Chondrocyte (in vitro differentiated cells): Measurements from ENCODE around the gene CNDP2. TPM values are rescaled to one million over a fixed set of nuclear protein-coding genes. Genes with fewer than 3 reads are reported as not detected.
"Not testable (repeated sequence)": the region's sequence is repeated elsewhere in the genome, so short reads cannot be mapped to it uniquely, and the experiment has no call there.

Experiments used
- DNase-seq: peaks from one replicate; pipeline ENCODE4 v3.0.0; 2021; ENCODE audit warnings: mixed read lengths, low spot score
- H3K27ac Mint-ChIP-seq: one replicate; pipeline ENCODE4 v1.8.0; 2021; ENCODE audit warnings: mild to moderate bottlenecking, moderate library complexity, mixed read lengths; ENCODE audit not compliant: unreplicated experiment
- H3K27me3 Mint-ChIP-seq: 2 replicates; pipeline ENCODE4 v1.8.0; 2021; ENCODE audit warnings: low read depth, mixed read lengths
- H3K36me3 Mint-ChIP-seq: 2 replicates; pipeline ENCODE4 v1.8.0; 2021; ENCODE audit warnings: low read depth, mixed read lengths
- H3K4me1 Mint-ChIP-seq: 2 replicates; pipeline ENCODE4 v1.8.0; 2021; ENCODE audit warnings: low read depth, mild to moderate bottlenecking, mixed read lengths
- H3K4me3 Mint-ChIP-seq: one replicate; pipeline ENCODE4 v1.8.0; 2021; ENCODE audit warnings: mild to moderate bottlenecking, moderate library complexity, mixed read lengths; ENCODE audit not compliant: unreplicated experiment
- H3K9me3 Mint-ChIP-seq: 2 replicates; pipeline ENCODE4 v1.8.0; 2021; ENCODE audit warnings: low read depth, mixed read lengths
- total RNA-seq: library from RNA; stranded (reverse); gene quantifications from 3 replicates; pipeline ENCODE4 v1.2.1, GENCODE V29; 2021
- TF ChIP-seq, protein P1 (sequence below): fragments of 200-600 bp; sonication (generic); IDR thresholded peaks from 2 replicates; pipeline ENCODE4 v1.5.0; 2021; ENCODE audit warnings: antibody characterized with exemption, mild to moderate bottlenecking, moderate library complexity

The CNDP2 gene
- total RNA-seq, 1 donor from 2014 or later = 58.6 TPM

DNA sequence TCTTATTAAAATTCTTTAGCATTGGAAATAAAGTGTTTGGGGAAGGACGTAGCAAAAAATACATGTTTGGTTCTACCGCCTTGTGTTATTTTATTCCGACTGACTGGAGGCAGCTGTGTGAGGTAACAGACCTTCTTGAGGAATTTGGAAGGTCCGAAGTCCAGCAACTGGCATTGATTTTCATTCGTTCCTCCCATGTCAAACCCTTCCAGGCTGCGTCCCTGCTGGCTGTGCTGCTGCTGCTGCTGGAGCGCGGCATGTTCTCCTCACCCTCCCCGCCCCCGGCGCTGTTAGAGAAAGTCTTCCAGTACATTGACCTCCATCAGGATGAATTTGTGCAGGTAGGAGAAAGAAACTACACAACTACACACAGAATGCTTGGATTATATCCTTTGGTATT, 60.0 kb downstream of the CNDP2 start:
- peaks cover 29% of the 10 kb centered on the region for H3K27me3 Mint-ChIP-seq
- H3K27ac Mint-ChIP-seq = no peak overlapping the region
- DNase-seq = no peak
- no peak overlapping the region for H3K4me3 Mint-ChIP-seq
- H3K4me1 Mint-ChIP-seq = no peaks in the 10 kb centered on the region
- no peaks in the 10 kb centered on the region for H3K36me3 Mint-ChIP-seq
- no peaks in the 10 kb centered on the region for H3K9me3 Mint-ChIP-seq
- TF ChIP-seq, protein P1, sequence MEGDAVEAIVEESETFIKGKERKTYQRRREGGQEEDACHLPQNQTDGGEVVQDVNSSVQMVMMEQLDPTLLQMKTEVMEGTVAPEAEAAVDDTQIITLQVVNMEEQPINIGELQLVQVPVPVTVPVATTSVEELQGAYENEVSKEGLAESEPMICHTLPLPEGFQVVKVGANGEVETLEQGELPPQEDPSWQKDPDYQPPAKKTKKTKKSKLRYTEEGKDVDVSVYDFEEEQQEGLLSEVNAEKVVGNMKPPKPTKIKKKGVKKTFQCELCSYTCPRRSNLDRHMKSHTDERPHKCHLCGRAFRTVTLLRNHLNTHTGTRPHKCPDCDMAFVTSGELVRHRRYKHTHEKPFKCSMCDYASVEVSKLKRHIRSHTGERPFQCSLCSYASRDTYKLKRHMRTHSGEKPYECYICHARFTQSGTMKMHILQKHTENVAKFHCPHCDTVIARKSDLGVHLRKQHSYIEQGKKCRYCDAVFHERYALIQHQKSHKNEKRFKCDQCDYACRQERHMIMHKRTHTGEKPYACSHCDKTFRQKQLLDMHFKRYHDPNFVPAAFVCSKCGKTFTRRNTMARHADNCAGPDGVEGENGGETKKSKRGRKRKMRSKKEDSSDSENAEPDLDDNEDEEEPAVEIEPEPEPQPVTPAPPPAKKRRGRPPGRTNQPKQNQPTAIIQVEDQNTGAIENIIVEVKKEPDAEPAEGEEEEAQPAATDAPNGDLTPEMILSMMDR = no peak

DNA sequence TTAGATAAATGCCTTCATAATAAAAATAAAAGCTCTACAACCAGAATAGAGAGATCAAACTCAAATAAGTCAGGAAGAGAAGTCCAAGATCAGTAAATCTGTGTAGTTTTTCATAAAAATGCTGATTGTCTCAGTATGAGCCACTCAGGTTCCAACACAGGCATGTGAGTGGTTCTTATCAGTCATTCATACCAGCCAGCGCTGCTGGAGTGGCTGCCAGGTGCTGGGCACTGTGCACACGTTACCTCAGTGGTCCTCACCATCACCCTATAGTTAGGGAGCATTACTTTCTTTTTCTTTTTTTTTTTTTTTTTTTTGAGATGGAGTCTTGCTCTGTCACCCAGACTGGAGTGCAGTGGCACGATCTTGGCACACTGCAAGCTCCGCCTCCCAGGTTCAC, 61.9 kb downstream of the CNDP2 start:
- H3K4me3 Mint-ChIP-seq = no peak overlapping the region
- TF ChIP-seq, protein P1 = no peak
- H3K9me3 Mint-ChIP-seq = no peaks in the 10 kb centered on the region
- no peaks in the 10 kb centered on the region for H3K4me1 Mint-ChIP-seq
- DNase-seq = no peak
- no peaks in the 10 kb centered on the region for H3K36me3 Mint-ChIP-seq
- H3K27me3 Mint-ChIP-seq = peaks cover 30% of the 10 kb centered on the region
- H3K27ac Mint-ChIP-seq = no peak overlapping the region

DNA sequence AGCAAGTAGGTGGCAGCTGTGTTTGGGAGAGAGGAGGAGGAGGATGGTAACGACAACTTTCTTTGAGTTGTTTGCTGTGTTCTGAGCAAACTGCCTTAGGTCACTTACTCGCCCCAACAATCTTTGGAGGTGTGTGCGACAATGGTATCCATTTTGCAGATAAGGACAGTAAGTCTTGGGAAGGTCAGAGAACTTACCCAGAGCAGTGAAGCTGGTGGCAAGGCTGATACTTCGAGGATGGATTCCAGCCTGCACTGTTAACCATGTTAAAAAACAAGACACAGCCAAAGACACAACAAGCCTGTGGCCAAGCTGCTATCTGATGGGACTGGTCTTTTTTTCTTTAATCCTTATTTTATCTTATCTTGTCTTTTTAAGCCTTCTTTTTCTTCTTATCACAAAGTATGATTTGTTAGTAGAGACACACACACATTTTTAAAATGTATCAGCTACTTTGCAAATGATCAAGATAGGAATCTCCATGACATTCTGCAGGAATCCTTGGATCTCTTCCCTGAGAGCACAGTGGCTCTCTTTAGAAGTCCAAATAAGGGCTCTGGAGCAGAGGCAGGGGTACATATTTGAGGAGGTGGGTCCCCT, 66.1 kb downstream of the CNDP2 start:
- no peaks in the 10 kb centered on the region for H3K36me3 Mint-ChIP-seq
- H3K27me3 Mint-ChIP-seq = peaks cover 16% of the 10 kb centered on the region
- no peak for DNase-seq
- H3K4me3 Mint-ChIP-seq = no peak overlapping the region
- TF ChIP-seq, protein P1 = no peak
- no peaks in the 10 kb centered on the region for H3K4me1 Mint-ChIP-seq
- H3K27ac Mint-ChIP-seq = no peak overlapping the region
- peaks cover 6% of the 10 kb centered on the region for H3K9me3 Mint-ChIP-seq

DNA sequence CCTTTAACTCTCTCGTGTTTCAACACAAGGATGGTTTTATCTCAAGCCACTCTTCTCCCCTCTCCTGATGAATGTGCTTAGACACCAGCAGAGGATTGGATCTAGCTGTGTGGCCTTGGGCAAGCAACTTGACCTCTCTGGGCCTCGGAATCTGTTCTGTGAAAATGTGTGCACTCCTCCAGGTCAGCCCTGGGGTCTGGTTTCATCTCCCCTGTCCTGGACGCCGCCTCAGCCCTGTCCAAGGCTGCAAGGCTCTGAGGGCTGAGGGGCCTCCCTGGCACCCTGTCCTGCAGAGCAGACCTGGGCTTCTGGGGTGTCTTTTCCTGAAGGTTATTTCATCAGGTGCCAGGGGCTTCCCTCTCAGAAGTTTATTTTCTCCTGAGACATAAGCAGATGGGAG, 66.6 kb downstream of the CNDP2 start:
- no peak overlapping the region for H3K27ac Mint-ChIP-seq
- H3K4me3 Mint-ChIP-seq = no peak overlapping the region
- DNase-seq = no peak
- peaks cover 16% of the 10 kb centered on the region for H3K27me3 Mint-ChIP-seq
- H3K36me3 Mint-ChIP-seq = no peaks in the 10 kb centered on the region
- H3K9me3 Mint-ChIP-seq = peaks cover 7% of the 10 kb centered on the region
- no peaks in the 10 kb centered on the region for H3K4me1 Mint-ChIP-seq
- TF ChIP-seq, protein P1 = no peak

DNA sequence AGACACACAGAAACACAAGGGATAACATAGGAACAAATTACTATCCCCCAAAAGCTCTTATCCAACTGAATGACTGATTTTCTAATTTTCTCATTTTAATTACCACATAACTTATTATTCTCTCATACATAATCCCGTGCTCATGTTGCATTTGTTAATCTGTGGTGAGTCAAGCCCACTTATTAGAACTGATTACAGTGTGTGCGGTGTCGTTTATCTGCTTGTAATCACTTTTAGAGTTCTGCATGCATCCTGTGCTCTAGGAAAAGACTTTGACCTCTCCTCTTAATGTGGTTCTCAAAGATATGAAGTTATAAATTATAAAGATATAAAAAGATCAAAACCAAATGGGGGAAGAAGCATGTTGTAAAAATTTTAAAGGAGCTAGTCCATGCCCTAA, 67.8 kb downstream of the CNDP2 start:
- Mint-ChIP-seq H3K4me1 (no peaks in the 10 kb centered on the region), H3K9me3 (peaks cover 7% of the 10 kb centered on the region), H3K4me3 (no peak overlapping the region), H3K27me3 (peaks cover 24% of the 10 kb centered on the region), H3K36me3 (no peaks in the 10 kb centered on the region), H3K27ac (no peak overlapping the region)
- TF ChIP-seq, protein P1 = no peak
- DNase-seq = no peak

DNA sequence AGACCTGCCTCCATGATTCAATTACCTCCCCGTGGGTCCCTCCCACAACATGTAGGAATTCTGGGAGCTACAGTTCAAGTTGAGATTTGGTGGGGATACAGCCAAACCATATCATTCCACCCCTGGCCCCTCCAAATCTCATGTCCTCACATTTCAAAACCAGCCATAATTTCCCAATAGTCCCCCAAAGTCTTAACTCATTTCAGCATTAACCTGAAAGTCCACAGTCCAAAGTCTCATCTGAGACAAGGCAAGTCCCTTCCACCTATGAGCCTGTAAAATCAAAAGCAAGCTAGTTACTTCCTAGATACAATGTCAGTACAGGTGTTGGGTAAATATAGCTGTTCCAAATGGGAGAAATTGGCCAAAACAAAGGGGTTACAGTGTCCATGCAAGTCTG, 69.0 kb downstream of the CNDP2 start:
- DNase-seq, H3K27ac Mint-ChIP-seq, H3K36me3 Mint-ChIP-seq, H3K9me3 Mint-ChIP-seq, H3K4me3 Mint-ChIP-seq, H3K4me1 Mint-ChIP-seq: not testable (repeated sequence)
- H3K27me3 Mint-ChIP-seq = peaks cover 25% of the 10 kb centered on the region

DNA sequence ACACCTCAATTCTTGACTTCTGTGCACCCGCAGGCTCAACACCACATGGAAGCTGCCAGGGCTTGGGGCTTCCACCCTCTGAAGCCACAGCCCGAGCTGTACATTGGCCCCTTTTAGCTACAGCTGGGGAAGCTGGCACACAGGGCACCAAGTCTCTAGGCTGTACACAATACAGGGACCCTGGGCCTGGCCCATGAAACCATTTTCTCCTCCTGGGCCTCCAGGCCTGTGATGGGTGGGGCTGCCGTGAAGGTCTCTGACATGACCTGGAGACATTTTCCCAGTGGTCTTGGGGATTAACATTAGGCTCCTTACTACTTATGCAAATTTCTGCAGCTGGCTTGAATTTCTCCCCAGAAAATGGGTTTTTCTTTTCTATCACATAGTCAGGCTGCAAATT, 69.8 kb downstream of the CNDP2 start:
- not testable (repeated sequence) for H3K36me3 Mint-ChIP-seq, H3K4me1 Mint-ChIP-seq, DNase-seq, H3K4me3 Mint-ChIP-seq, H3K9me3 Mint-ChIP-seq, H3K27ac Mint-ChIP-seq
- peaks cover 29% of the 10 kb centered on the region for H3K27me3 Mint-ChIP-seq
